Stimulated activated CD8-positive, alpha-beta memory T cell treated with anti-CD3 and anti-CD28 coated beads, Interleukin-4, amount 100 ng/mL, for 24 hours (primary cell): Measurements from ENCODE around the gene NUP210L.

Experiments used
- DNase-seq: peaks from one replicate; pipeline ENCODE4 v3.0.0-alpha.2; 2020; ENCODE audit warnings: low read depth

NUP210L gene

DNA sequence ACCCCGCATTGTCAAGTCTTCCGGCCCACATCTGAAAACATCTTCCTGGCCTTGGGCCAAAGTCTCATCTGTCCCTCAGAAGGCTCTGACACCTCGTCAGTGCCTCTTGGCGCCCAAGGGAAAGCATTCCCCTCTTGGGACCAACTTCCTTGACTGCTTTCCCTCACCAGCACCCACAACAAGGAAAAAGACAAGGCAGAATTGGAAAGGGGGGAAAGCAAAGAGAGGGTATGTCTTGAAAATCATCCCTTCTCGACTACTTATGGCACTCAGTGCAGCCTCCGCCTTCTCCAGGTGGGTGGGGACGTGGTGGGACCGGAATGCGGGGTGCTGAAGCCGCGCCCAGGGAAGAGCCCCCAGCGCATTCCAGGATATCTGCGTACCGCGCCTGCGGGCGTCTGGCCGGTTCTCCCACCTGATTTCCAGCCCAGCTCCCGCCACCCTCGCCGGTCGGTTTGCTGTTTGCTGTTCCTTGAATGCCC lies 191.0 kb downstream of the NUP210L start:
- DNase-seq = no peak

GRCh38 chr1:153963030-153963849 lies 191.6 kb downstream of the NUP210L start, which contains the start of gene SLC39A1:
TSS of gene SLC39A1 (minus strand) at chr1:153963537. CDS start at chr1:153962715, 822 bp downstream.
- peak; percentile 90 for DNase-seq

- DNase-seq = no peak
These were observed 192.5 kb downstream of the NUP210L start for GRCh38 chr1:153962088-153963029.

DNA sequence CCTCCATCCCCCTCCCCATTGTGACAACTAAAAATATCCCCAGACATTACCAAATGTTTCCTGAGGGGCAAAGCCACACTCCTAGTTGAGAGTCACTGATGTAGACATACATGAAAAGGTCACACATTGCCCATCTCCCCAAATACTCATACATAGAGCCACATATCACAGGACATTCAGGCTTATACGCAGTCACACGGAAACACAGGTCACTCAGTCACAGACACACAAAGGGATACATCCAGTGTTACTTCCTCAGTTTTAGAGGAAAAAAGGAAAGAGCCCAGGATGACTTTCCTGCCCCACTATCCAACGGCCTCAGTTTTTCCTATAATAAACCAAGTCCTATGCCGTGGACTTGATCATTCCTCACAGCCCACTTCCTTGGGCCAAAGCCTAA lies 193.5 kb downstream of the NUP210L start:
- no peak for DNase-seq

DNA sequence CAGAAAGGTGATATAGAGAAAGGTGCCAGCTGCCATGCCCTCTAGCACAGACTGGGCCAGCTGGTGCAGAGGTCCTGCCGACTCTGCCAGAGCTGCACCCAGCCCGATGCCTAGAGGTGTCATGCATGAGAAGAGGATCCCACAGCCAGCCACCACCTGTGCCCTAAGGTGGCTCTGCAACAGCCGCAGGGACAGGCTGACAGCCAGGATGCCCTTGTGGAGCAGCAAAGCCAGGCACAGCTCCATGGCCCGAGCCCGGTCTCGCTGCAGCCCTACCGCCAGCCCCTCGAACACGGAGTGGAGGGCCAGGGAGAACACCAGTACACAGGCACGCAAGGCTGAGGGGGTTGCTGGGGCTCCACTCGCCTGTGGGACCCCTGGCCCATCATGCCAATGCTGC lies 194.7 kb downstream of the NUP210L start:
- no peak for DNase-seq

- DNase-seq = no peak
These were observed 195.4 kb downstream of the NUP210L start for GRCh38 chr1:153959454-153959853.

DNA sequence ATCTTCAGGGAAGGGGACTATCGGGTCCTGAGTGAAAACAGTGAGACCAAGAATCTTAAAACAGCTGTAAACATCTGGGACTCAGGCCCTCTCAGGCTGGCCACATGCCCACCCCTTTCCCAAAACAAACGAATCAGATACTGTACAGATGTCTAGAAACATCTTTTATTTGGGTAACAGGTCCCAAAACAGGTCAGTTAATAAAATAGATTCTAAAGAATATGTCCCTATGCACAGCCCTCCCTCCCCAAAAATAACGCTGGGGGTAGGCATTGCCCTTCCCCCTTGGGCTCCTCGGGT lies 196.0 kb downstream of the NUP210L start:
- no peak for DNase-seq

DNA sequence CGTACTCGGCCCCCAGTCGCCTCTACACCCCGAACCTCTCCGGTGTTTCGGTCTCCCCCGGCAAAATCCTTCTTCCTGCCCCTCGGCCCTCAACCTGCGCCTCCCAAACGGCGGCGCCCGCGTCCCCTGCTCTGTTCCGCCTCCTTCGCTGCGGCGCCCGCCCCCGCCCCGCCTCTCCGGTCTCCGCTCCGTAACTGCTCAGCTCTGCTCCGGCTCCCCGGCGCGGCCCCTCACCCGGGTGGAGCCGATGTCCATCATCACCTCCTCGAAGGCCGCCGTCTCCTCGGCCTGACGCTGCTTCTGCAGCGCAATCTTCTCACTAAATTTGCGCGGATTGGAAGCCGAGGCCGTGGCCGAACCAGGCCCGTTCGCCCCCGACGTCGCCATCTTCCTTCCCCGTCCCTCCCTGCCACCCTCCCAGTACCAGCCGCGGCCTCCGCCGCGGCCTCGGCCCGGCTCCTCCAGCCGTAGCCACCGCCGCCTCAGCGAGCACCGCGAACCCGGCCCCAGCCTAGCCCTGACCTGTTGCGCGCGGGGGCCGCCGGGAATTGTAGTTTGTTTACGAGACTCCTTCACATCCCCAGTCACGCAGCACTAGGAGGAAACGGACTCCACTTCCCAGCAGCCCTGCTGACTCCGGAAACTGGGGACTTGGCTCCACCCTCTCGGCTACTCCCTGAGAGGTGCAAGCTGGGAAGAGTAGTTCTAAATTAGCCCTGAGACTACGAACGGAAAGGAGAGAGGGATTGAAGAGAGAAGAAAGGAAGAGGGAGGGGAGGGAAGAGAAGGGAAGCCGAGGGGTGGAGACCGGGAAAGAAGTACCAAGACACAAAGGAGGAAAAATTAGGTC lies 196.5 kb downstream of the NUP210L start, which contains the start of gene CRTC2:
CRTC2 (minus strand) TSS at position 502 of the 850 bp plus-strand sequence; CDS start at position 387, 115 bp downstream.
- DNase-seq = peak; percentile 95

- no peak for DNase-seq
These were observed 197.1 kb downstream of the NUP210L start for GRCh38 chr1:153957744-153958110.

GRCh38 chr1:153956997-153957715 lies 197.7 kb downstream of the NUP210L start:
- DNase-seq = no peak

DNA sequence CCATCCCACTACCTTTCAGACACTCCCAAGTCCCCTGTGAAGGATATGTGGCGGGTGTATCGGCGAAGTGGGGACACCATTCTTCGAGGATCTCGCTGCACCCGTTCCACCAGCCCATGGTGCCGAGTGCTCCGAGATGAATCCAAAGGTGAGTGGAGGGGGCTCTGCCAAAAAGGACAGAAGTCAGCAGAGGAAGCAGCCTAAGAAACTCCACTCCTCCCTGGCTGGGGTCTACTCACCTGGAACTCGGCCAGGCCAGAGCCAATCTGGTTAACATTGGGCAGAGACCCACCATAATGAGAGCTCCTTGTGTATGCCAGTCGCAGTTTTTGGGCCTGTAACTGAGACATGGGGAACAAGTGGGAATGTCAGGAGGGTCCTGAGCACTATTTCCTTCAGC lies 200.0 kb downstream of the NUP210L start:
- DNase-seq = no peak

DNA sequence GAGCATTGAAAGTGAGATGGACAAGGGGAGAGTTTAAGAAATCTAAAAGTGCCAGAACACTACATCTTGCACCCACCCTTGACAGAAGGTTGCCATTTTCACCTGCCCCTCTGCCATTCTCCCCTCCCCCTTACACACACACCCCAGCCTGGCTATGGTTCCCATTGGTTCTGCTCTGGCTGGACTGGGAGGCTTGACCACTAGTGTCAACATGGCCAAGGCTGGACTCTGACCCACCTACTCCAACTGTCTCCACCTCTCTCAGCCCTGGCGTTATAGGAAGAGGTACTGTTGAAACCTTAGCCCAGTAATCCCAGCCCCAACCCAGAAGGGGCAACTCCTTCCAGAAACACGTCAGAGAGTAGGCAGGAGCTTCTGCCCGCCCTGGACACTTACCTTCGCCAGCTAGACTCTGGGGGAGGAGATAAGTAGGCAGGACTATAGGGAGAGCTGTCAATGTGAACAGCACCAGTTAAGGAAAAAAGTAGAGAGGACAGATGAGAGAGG lies 201.0 kb downstream of the NUP210L start:
- DNase-seq = no peak

DNA sequence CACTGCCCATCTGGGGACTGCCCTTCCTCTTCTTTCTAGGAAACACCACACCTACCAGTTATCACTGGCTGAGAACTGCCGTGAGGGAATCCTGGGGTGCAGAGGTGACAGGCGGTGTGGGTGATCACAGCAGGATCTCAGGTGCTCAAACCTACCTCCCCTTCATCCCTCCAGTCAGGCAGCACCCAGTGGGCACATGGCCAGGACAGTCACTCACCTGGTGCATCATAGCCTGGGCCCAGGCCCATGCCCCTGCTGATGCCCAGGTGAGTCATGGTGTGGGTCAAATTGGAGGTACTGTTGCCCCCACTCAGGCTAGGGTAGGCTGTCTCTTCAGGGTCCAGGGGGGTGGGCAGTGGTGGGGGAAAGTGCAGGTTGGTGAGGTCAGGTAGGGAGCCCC lies 203.1 kb downstream of the NUP210L start:
- DNase-seq = no peak

- no peak for DNase-seq
These were observed 203.7 kb downstream of the NUP210L start for GRCh38 chr1:153951183-153951582.

DNA sequence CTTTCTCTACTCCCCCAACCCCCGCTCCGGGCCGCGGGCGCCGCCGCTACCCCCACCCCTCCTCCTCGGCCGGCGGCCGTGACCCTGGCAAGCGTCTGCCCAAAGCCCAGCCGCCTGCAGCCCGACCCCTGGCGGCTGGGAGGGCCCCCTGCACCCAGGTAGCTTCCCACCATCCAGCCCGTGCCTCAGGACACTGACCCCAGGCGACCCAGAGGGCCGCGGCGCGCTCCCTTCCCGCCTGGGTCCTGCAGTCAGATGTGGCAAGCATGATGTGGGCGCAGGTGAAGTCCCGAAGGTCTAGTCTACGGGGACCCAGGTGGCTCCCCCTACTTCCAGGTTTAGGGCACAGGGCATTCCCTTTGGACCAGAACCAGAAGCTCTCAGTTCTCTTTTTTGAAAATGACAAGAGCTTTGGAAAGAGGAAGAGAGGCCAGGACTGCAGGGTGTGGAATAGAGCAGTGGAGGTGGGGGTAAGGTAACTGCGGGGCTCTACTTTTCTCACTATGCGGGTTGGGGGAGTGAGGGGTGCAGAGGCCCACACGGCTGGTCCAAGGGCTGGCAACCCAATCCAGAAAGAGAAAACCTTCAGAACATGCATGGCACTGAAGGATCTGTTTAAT lies 208.1 kb downstream of the NUP210L start, which contains the start of gene DENND4B:
DENND4B (minus strand) TSS at position 97 of the 620 bp plus-strand sequence. CDS start 2,344 bp downstream, outside the sequence.
- DNase-seq = peak; percentile 68

DNA sequence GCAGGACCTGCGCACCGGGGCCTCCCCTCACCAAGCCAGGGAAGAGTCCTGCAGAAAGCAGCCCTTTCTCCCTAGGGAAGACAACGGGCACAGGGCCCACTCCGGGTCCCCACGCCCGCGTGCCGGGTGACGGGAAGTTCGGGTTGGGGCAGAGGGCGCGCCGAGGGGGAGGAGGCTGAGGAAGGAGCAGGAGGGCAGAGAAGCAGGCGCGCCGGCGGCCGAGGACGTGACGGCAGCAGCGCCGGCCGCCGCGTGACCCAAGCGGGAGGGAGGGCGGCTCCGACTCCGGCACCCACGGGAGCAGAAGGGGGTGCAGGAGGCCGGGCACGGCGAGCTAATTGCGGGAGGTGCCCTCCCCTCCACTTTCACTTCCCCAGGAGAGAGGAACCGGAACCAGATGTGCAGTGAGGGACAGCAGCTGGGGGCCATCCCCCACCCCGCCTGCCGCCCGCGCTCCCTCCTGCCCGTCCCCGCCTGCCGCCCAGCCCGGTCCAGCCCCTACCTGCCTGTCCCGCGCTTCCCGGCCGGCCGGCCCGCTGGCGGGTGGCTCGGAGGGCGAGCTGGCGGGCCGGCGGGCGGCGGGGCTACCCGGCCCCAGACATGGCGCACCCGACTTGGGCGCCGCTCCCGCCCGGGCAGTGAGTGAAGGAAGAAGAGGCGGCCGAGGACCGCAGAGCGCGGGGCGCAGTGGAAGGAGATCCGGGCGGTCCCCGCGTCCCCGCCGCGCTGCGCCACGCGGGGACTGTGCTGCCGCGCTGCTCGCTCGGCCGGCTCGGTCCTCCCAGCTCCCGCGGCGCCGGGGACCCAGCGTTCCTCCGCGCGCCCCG lies 208.9 kb downstream of the NUP210L start:
- DNase-seq = peak; percentile 57

GRCh38 chr1:153945131-153945794 lies 209.6 kb downstream of the NUP210L start:
- peak; percentile 68 for DNase-seq

DNA sequence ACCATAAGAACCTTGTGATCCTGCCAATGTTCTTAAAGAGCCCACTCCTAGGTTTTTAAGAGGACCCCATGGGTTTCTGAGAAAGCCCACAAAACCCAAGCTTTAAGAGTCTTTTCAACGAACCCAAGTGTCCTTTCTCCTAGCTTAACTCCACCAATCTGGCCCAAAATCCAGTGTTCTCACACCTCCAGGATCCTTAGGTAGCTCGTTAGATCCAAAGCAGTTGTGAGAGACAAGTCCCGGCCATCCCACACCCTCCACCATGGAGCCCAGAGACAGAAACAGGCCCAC lies 210.1 kb downstream of the NUP210L start:
- no peak for DNase-seq
